ENCODE measurements around the gene BMP6.
A peak's percentile ranks its signal among the peaks of the same experiment; 100 is the strongest.
"Not testable (repeated sequence)": the region's sequence is repeated elsewhere in the genome, so short reads cannot be mapped to it uniquely, and the experiment has no call there.

The BMP6 gene

GRCh38 chr6:7794509-7794908 is 68.6 kb downstream of the BMP6 start:
- DNase-seq (ENCODE audit: low spot score), result no peak

GRCh38 chr6:7797386-7797785 is 71.5 kb downstream of the BMP6 start:
- no peak for DNase-seq (ENCODE audit: low spot score)

GRCh38 chr6:7798751-7799150 is 72.9 kb downstream of the BMP6 start:
- no peak for DNase-seq (ENCODE audit: low spot score)

GRCh38 chr6:7802662-7803061 is 76.8 kb downstream of the BMP6 start:
- no peak for DNase-seq (ENCODE audit: low spot score)

- DNase-seq (ENCODE audit: low spot score), result no peak
Observed at GRCh38 chr6:7803214-7803613, 77.3 kb downstream of the BMP6 start.

- DNase-seq (ENCODE audit: low spot score), result no peak
Observed at GRCh38 chr6:7805078-7805849, 79.4 kb downstream of the BMP6 start.

GRCh38 chr6:7805850-7806214 is 79.9 kb downstream of the BMP6 start:
- no peak for DNase-seq (ENCODE audit: low spot score)

- DNase-seq (ENCODE audit: low spot score), result no peak
Observed at GRCh38 chr6:7806711-7807110, 80.8 kb downstream of the BMP6 start.

GRCh38 chr6:7809346-7809745 is 83.4 kb downstream of the BMP6 start:
- no peak for DNase-seq (ENCODE audit: low spot score)

GRCh38 chr6:7811441-7811840 is 85.5 kb downstream of the BMP6 start:
- no peak for DNase-seq (ENCODE audit: low spot score)

- no peak for DNase-seq (ENCODE audit: low spot score)
Observed at GRCh38 chr6:7812623-7813022, 86.7 kb downstream of the BMP6 start.

- no peak for DNase-seq (ENCODE audit: low spot score)
Observed at GRCh38 chr6:7813193-7813592, 87.3 kb downstream of the BMP6 start.

- DNase-seq (ENCODE audit: low spot score), result peak; percentile 28
Observed at GRCh38 chr6:7813704-7814103, 87.8 kb downstream of the BMP6 start.

GRCh38 chr6:7815716-7816115 is 89.8 kb downstream of the BMP6 start:
- no peak for DNase-seq (ENCODE audit: low spot score)

GRCh38 chr6:7817184-7817583 is 91.3 kb downstream of the BMP6 start:
- DNase-seq (ENCODE audit: low spot score), result not testable (repeated sequence)

- no peak for DNase-seq (ENCODE audit: low spot score)
Observed at GRCh38 chr6:7818257-7819214, 92.6 kb downstream of the BMP6 start.

- no peak for DNase-seq (ENCODE audit: low spot score)
Observed at GRCh38 chr6:7819431-7820015, 93.6 kb downstream of the BMP6 start.

- no peak for DNase-seq (ENCODE audit: low spot score)
Observed at GRCh38 chr6:7820288-7820835, 94.5 kb downstream of the BMP6 start.

- no peak for DNase-seq (ENCODE audit: low spot score)
Observed at GRCh38 chr6:7821426-7821825, 95.5 kb downstream of the BMP6 start.

- no peak for DNase-seq (ENCODE audit: low spot score)
Observed at GRCh38 chr6:7823552-7823951, 97.7 kb downstream of the BMP6 start.

GRCh38 chr6:7825986-7826385 is 100.1 kb downstream of the BMP6 start:
- DNase-seq (ENCODE audit: low spot score), result no peak

- DNase-seq (ENCODE audit: low spot score), result no peak
Observed at GRCh38 chr6:7827142-7827541, 101.2 kb downstream of the BMP6 start.

GRCh38 chr6:7828124-7828523 is 102.2 kb downstream of the BMP6 start:
- DNase-seq (ENCODE audit: low spot score), result no peak
